Effector memory CD4-positive, alpha-beta T cell (primary cell): ENCODE measurements around the gene CDIP1.

Experiments
- DNase-seq, 3 donors: peaks; one replicate each; pipeline ENCODE4 v3.0.0-alpha.2; 2020
- H3K27ac ChIP-seq: 2 replicates; pipeline ENCODE4 v1.7.0; 2013; ENCODE audit warnings: mild to moderate bottlenecking, low read length, moderate library complexity; ENCODE audit not compliant: insufficient read depth, poor library complexity, severe bottlenecking
- H3K27me3 ChIP-seq: replicated peaks from 2 replicates; pipeline ENCODE4 v1.7.0; 2013; ENCODE audit warnings: mild to moderate bottlenecking, low read length; ENCODE audit not compliant: insufficient read depth, control insufficient read depth, poor library complexity, severe bottlenecking
- H3K36me3 ChIP-seq: 2 replicates; pipeline ENCODE4 v1.7.0; 2013; ENCODE audit warnings: mild to moderate bottlenecking, low read length, moderate library complexity; ENCODE audit not compliant: control insufficient read depth, insufficient read depth
- H3K4me1 ChIP-seq: 2 replicates; pipeline ENCODE4 v1.7.0; 2013; ENCODE audit warnings: low read length, mild to moderate bottlenecking; ENCODE audit not compliant: control insufficient read depth, insufficient read depth, poor library complexity, severe bottlenecking
- H3K4me3 ChIP-seq: 2 replicates; pipeline ENCODE4 v1.7.0; 2013; ENCODE audit warnings: low read length, low read depth, mild to moderate bottlenecking; ENCODE audit not compliant: insufficient read depth, poor library complexity, severe bottlenecking
- H3K9me3 ChIP-seq: 2 replicates; pipeline ENCODE4 v1.7.0; 2013; ENCODE audit warnings: mild to moderate bottlenecking, low read length, moderate library complexity; ENCODE audit not compliant: control insufficient read depth

The CDIP1 gene

GRCh38 chr16:4475880-4476788 is 62.4 kb downstream of the CDIP1 start, which contains the start of gene HMOX2:
Gene HMOX2, plus strand, starts transcription at chr16:4476398. Its CDS starts 29,127 bp downstream, at chr16:4505525.
- H3K27me3 ChIP-seq: no peaks in the 10 kb centered on the region
- no peaks in the 10 kb centered on the region for H3K36me3 ChIP-seq
- no peaks in the 10 kb centered on the region for H3K9me3 ChIP-seq
- DNase-seq: peak; percentile 86 to 88 (median 87)
- H3K4me1 ChIP-seq: peaks cover 26% of the 10 kb centered on the region
- peak within 1 kb of the TSS; percentile 84 for H3K27ac ChIP-seq
- H3K4me3 ChIP-seq: peak within 1 kb of the TSS; percentile 88

GRCh38 chr16:4474192-4474961 is 64.2 kb downstream of the CDIP1 start, which contains the start of gene NMRAL1:
Gene NMRAL1, minus strand, starts transcription at chr16:4474625. Its CDS starts 493 bp downstream, at chr16:4474132.
- Histone ChIP-seq H3K4me1 (peaks cover 26% of the 10 kb centered on the region), H3K27ac (peak within 1 kb of the TSS; percentile 79), H3K36me3 (peaks cover under 1% of the 10 kb centered on the region), H3K27me3 (no peaks in the 10 kb centered on the region), H3K4me3 (peak within 1 kb of the TSS; percentile 72), H3K9me3 (no peaks in the 10 kb centered on the region)
- peak; percentile 79 to 90 (median 85) for DNase-seq

GRCh38 chr16:4472880-4473279 is 65.7 kb downstream of the CDIP1 start:
- no peak overlapping the region for H3K4me3 ChIP-seq
- peaks cover 26% of the 10 kb centered on the region for H3K4me1 ChIP-seq
- no peak overlapping the region for H3K27ac ChIP-seq
- no peaks in the 10 kb centered on the region for H3K27me3 ChIP-seq
- H3K9me3 ChIP-seq: no peaks in the 10 kb centered on the region
- DNase-seq: no peak
- peaks cover 5% of the 10 kb centered on the region for H3K36me3 ChIP-seq

- H3K4me1 ChIP-seq: peaks cover 24% of the 10 kb centered on the region
These were observed 66.7 kb downstream of the CDIP1 start for GRCh38 chr16:4471869-4472268.

GRCh38 chr16:4468972-4469371 is 69.6 kb downstream of the CDIP1 start:
- Histone ChIP-seq H3K27me3 (no peaks in the 10 kb centered on the region), H3K4me1 (peaks cover 18% of the 10 kb centered on the region), H3K9me3 (no peaks in the 10 kb centered on the region), H3K36me3 (peaks cover 17% of the 10 kb centered on the region), H3K4me3 (no peak overlapping the region), H3K27ac (no peak overlapping the region)
- no peak for DNase-seq

More at GRCh38 chr16:4471869-4472268, 66.7 kb downstream of the CDIP1 start:
- no peak for DNase-seq
- Histone ChIP-seq H3K36me3 (peaks cover 5% of the 10 kb centered on the region), H3K4me3 (no peak overlapping the region), H3K9me3 (no peaks in the 10 kb centered on the region), H3K27ac (no peak overlapping the region), H3K27me3 (no peaks in the 10 kb centered on the region)

GRCh38 chr16:4467916-4468315 is 70.7 kb downstream of the CDIP1 start:
- H3K4me1 ChIP-seq: peaks cover 15% of the 10 kb centered on the region
- H3K27me3 ChIP-seq: no peaks in the 10 kb centered on the region
- H3K36me3 ChIP-seq: peaks cover 25% of the 10 kb centered on the region
- no peaks in the 10 kb centered on the region for H3K9me3 ChIP-seq
- no peak for DNase-seq
- H3K4me3 ChIP-seq: no peak overlapping the region
- H3K27ac ChIP-seq: no peak overlapping the region

GRCh38 chr16:4465977-4466779 is 72.4 kb downstream of the CDIP1 start:
- peaks cover 36% of the 10 kb centered on the region for H3K36me3 ChIP-seq
- no peaks in the 10 kb centered on the region for H3K27me3 ChIP-seq
- peak overlapping the region; percentile 47 for H3K27ac ChIP-seq
- DNase-seq: peak; percentile 49 to 54 (median 51)
- no peak overlapping the region for H3K4me3 ChIP-seq
- no peaks in the 10 kb centered on the region for H3K9me3 ChIP-seq
- H3K4me1 ChIP-seq: peaks cover 15% of the 10 kb centered on the region

GRCh38 chr16:4463522-4464163 is 74.9 kb downstream of the CDIP1 start:
- H3K27me3 ChIP-seq: no peaks in the 10 kb centered on the region
- no peak overlapping the region for H3K4me3 ChIP-seq
- DNase-seq: no peak
- H3K4me1 ChIP-seq: peaks cover 25% of the 10 kb centered on the region
- H3K27ac ChIP-seq: no peak overlapping the region
- peaks cover 37% of the 10 kb centered on the region for H3K36me3 ChIP-seq
- no peaks in the 10 kb centered on the region for H3K9me3 ChIP-seq
